Left renal cortex interstitium (tissue), 4 donors: ENCODE data around the gene AFTPH. TPM values are rescaled to one million over a fixed set of nuclear protein-coding genes. Genes with fewer than 3 reads are reported as not detected.
"Not testable (repeated sequence)": the region's sequence is repeated elsewhere in the genome, so short reads cannot be mapped to it uniquely, and the experiment has no call there.

ENCODE experiments used
- DNase-seq, 4 donors: peaks; one replicate each; pipeline ENCODE4 v3.0.0-alpha.2; 2013; ENCODE audit warnings: low read depth in 4 of 4, low spot score in 2 of 4, missing footprints in 1 of 4
- polyA plus RNA-seq, 4 donors: library from polyadenylated mRNA; unstranded; fragments of 120-200 nt; gene quantifications; one replicate each; pipeline ENCODE4 v1.2.1, GENCODE V29; 2013; ENCODE audit not compliant: insufficient read length in 4 of 4

AFTPH gene
- polyA plus RNA-seq, 4 donors, result 55.7 to 79.0 (median 69.2) TPM

DNA sequence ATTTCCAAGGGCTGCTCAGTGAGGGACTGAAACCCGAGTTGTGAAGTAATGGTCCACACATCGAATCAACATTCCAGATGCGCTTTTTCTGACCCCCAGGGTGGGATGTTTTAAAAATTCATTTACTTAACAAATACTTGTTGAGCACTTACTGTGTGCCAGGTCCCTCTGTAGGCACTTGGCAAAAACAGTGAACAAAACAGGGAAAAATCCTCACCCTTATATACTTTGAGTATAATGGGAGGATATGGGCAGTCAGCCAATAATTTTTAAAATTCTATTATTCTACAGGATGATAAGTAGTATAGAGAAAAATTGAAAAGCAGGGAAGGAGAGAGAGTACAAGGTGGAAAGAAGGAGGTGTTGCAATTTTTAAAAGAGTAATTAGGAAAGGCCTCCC is 31.3 kb upstream of the AFTPH start:
- DNase-seq, result no peak

DNA sequence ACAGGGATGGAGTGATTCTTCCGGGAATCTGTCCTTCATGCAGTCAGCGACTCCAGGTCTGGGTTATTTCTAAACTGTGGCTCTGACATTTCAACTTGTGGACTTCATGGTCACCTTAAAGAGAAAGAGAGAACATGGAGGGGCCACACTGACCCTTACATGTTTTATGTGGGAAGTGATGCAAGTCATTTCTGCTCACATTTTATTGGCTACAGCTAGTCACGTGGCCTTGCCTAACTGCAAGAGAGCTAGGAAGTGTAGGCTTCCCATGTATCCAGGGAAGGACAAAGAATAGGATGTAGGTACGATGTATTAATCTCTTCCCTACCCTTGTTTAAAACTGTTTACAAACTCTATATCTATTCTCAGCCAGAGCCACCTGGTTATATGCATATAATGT is 30.3 kb upstream of the AFTPH start:
- DNase-seq, result no peak

DNA sequence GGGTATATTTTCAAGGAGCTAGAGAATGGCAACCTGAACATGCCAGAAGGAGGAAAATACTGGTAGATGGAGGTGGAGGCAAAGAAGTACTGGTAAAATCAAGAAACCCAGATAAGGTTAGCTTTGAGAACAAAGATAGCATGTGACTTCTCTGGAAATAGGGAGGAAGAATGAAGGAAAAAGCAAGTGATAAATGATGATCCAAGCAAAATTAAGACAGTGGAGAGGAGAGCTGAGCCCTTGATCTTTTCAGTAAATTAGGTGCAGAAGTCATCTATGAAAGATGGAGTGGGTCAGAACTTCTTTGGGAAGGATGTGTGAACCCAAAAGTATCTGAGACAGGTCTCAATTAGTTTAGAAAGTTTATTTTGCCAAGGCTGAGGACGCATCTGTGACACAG is 25.7 kb upstream of the AFTPH start:
- DNase-seq, result no peak

DNA sequence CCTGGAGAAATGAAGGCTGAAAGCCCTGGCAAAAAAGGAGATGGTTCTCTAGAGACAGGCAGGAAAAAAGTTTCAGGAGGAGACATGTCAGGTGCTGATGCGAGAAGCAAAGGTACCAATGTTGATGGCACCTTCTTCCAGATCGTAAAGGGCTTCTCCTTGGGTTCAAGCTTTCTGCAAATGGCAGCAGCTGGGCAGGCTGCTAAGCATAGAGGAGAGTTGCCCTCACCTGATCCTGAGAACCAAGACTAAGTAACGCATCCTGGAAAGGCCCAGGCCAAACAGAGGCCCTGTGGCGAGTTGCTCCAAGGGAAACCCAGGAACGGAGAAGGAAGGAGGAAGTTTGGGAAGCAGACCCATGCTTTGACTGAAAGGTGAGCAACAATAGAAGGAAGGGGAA is 23.6 kb upstream of the AFTPH start:
- DNase-seq, result no peak

DNA sequence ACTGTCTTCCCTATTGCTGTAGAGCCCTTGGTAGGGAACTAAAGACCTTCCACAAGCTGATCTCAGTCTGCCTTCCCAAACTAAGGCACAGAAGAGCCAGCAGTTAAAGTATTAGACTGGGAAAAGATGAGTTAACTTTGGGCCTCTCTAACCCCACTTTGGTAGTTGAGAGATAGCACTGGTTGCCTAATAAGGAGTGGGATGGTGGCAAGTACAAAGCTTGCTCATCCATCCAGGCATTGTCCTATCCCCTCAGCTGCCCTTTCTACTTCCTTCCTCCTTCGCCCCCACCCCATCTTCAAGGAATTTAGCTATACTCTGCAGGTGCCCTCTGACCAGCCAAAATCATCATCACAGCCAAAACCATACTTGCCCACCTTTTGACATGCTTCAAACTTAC is 22.2 kb upstream of the AFTPH start:
- DNase-seq, result no peak

DNA sequence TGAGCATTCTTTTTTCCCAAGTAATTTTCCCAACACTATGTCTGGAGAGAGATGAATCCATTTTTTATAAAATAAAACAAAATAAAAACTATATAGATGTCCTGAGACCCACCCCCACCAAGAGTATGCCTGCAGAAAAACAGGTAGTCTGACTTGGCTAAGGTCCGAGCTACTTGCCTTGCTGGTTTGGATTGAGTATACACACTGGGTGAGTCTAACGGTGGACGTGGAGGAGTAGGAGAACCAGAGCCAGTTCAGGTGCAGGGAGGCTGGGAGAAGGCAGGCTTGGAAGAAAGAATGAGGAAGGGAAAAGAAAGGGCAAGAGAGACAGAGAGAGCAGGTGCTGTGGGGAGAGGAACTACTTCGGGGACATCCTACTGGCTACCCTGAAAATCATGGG is 21.3 kb upstream of the AFTPH start:
- DNase-seq, result no peak

DNA sequence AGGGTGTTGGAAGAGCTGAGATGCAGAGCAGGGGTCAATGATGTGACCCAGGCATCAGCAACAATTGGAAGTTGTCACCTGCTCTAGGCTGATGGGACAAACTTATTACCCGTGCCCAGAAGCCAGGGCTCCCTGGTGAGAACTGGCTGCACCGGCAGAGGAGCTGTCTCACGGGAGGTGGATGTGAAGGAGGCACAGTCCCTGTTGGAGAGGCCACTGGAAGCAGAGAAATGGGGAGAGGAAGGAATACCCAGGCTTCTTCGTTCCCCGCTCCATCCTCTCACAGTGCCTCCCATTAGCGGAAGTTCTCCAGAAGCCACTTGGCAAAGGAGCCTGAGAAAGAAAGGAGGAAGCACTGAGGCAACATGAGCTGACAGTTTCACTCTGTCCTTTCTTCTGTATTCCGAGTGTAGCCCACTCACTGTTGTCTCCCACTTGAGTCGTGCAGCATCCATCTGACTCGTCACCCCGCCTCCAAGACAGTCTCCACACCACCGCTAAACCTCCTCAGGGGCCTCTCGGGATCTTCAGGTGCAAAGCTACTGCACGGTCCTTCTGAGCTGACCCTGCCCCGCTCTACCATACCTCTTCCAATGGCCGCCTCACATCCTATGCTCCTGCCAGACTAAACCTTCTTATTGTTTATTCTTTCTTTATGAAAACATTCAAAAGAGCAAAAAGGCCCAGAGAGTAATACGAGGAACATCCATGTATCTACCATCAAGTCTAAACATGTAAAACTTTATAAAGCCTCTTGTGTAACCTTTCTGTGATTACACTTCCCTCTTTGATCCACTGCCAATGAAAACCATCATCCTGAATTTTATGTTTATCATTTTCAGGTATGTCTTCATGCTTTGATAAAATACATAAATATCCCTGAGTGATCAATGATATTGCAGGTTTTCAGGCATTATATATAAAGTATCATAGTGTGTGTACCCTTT is 19.1 kb upstream of the AFTPH start:
- no peak for DNase-seq

DNA sequence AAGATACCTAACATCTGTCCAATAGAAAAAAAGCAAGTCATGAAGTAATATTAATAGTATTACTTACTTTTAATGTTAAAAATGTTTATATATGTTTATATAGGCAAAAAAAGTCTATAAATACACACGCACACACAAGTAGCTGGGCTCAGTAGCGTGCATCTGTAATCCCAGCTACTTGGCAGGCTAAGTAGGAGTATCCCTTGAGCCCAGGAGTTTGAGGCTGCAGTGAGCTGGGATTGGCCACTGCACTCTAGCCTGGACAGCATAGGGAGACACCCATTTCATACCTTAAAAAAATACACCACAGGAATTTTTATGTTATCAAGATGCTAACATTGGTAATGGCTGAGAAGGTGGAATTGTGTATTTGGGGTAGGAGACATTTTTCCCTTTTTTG is 17.4 kb upstream of the AFTPH start:
- DNase-seq, result no peak

DNA sequence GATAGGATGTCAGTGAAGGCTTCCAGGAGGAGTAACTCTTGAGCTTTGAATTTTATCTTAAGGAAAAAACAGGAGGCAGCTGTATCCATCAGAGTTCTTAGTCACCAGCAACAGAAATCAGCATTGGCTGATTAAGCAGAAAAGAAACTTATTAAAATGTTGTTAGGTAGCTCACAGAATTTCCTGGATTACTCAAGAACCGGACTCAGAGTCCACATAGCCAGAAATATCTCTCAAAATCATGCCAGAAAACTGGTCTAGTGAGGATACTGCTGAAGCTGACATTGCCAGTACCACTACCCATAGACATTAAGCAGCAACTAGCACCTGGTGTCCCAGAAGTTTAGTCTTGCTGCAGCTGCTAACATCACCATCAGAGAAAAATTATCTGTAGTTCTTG is 10.1 kb upstream of the AFTPH start:
- DNase-seq, result no peak

DNA sequence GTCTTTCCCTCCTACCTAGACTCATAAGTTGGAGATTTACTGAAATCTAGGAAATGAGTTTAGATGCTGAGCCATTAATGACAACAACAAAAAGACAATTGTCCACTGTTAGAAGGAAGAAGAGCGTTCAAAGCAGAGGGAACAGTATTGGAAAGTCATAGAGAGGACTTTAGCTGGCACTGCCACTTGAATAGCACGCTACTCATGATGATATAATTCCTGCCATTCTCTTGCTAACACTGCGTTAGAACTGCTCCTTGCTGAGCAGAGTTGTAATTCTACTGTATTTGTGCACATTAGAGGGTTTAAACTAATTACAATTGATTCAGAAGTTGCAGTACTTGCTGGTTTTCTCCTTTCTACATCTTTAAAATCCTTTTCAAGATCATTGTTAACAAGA is 9.0 kb upstream of the AFTPH start:
- no peak for DNase-seq

DNA sequence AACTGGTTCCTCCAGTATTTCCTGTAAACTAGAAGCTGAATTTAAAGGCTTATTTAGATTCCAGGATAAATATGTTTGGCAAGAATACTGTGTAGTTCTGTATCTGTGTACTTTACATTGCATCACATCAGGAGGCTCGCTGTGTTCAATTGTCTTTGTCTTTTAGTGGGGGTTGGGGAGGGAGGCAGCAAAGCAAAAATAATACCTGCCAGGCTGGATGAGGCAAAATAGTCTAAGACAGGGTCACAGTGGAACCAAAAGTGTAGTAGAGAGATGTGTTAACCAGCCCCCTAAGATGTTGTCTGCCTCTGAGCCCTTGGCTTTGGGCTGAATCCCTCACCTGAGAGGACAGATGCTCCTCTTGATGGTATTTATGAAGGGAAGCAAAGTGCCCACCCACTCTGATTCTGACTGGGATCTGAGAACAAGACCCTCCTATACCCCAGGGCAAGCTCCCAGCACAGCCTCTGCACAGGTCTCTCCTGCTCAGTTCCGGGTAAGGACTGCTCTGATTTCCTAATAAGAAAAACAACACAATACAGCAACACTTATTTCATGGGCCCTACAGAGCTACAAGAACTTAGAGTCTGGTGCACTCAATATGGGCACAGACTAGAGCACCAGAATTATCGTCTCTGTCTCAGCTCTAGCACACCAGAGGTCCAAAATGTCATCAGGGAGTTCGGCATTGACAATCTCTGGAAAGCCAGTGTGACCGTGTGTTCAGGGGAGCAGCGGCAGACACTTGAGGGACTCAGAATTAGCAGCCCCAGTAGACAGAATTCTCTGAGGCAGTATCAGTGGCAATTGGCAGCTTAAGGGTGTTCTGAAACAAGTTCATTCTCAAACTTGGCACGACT is 7.2 kb upstream of the AFTPH start:
- no peak for DNase-seq

DNA sequence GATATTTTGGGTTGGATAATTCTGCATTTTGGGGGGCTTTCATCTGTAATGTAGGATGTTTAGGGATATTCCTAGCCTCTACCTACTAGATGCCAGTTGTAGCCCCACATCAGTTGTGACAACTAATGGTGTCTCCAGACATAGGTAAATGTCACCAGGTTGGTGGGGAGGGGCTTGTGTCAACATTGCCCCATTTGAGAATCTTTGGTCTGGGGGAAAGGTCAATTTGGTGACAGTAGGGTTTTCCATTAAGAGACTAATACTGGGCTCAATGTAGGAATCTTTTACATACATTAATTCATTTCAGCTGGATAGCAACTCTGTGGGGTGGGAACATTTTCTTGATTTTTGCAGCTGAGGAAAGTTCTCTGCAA is 6.6 kb upstream of the AFTPH start:
- no peak for DNase-seq

DNA sequence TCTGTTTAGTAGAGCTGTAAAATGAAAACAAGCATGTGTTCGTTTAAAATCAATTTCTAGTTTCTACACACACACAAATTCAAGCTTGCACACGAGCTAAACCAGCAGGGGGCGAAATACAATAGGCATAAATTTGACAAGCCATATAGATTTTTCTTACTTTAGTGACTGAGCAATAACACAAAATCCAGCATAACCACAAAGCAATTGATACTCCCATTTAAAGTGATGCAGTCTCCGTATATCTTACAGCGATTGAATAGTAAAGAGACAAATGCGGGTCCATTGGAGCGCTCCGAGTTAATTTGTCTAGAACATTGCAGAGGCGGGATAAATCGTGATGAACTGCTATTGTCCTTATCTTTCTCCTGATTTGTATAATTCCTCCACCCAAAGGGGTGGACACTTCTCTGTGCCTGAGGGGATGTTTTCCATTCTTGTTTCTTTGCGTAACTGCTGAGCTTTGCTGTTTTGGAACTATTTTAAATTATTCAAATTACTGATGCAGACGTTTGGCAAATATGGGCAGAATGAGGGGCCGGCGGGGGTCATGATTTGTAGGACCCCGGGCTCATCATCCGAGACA is 1.2 kb upstream of the AFTPH start:
- peak; percentile 68 to 83 (median 79) for DNase-seq

DNA sequence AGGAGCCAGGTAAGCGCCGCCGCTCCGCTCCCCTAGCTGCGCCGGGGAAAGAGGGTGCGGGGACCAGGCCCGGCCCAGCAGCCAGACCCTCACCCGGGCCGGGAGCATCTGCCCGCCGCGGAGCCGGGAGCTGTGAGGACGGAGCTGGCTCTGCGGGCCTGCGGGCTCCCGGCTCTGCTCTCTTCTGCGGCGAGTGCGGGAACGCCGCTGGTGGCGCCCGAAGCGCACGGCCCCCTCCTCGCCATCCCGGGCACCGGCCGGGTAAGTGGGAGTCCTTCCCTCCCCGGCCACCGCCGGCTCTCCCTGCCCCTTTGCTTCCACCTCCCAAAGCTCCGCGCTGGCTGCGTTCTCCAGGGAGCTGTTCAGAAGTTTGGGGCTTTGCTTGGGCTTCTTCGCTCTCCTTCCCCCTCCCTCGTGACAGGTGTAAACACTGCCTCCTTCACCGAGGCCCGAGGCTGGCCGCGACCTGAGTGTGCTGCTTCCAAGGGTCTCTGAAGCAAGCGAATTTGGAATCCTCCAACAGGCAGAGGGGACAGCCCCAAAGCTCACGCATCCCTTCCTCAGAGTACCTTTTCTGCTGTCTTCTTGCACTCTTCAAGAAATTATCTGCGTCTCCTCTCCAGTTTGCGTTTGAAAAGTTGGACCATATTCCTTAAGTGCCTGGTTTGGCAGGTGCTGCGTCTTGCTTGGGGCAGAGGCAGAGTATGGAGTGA is 632 bp downstream of the AFTPH start:
- peak; percentile 19 to 45 (median 34) for DNase-seq

DNA sequence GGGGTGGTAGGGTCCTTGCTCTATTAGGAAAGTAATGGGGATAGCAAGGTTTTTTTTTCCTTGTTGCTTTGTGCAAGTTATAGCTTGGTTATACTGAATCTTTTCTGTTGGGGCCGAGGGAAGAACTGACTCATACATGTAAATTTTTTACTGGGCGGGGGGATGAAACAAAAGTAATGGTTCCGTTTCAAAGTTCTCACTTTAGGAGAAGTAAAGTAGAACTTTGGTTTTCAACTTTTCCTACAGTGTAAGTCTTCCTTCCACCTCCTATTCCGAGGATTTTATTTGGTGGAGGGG is 1.1 kb downstream of the AFTPH start:
- DNase-seq, result peak in 1 of 4 donors; percentile 3

DNA sequence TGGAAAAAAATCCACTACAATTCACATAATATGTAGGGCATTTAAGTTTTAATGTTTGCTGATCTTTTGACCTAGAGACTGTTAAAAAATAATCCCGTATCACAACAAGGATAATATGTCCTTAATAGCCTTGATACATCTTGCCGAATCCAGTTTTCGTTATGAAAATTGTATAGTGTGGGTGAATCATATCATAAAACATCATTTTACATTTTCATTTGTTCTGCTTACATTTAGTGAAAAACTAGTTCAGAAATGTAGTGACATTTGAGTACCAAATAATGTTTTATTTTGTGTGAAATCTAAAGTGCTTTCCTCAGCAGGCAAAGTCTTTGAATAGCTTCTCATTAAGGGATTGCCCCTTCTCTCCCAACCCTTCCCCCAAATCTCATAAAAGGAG is 1.9 kb downstream of the AFTPH start:
- no peak for DNase-seq

DNA sequence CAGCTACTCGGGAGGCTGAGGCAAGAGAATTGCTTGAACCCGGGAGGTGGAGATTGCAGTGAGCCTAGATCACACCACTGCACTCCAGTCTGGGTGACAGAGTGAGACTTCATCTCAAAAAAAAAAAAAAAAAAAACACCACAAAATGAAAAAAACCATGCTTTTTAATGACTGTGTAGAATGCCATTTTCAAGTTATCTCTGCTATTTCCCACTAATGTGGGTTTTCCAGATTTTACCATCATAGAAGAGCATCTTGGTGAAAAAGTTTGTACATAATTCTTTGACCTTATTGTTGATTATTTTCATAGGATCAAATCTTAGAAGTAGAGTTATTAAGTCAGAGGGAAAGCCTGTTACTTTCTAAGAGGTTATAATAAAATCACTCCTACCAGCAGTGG is 6.8 kb downstream of the AFTPH start:
- DNase-seq, result not testable (repeated sequence)

DNA sequence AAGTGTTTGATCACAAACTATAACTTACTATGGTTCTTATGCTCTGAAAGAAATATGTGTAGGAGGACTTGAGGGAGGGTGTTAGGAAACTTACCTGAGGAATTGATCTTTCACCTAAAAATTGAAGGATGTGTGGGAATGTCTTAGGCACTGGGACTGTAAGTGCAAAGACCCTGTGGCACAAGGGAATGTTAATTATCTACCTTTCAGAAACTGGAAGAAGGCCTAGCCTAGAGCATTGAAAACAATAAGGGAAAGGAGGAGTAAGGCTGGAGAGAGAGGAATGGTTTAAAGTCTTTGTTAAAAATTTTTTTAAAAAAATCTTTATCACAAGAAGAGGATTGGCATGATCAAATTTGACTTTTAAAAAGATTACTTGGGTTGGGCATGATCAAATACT is 7.9 kb downstream of the AFTPH start:
- no peak for DNase-seq

DNA sequence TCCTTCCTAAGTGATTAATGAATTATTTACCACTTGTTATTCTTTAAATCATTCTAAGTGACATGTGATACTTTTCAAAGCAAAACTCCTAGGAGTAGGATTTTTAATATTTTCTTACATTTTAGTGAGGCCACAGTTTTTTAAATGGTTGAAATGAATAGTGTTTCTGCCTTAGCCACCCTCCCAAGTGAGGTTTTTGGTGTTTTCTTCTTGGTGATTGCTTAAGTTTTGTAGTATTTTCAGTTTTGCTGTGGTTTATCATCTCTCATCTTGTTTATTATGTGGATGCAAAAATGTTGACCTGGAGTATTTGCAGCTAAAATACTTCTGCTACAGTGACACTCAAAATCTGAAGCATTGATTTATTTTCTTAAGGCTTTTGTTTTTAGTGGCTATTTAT is 9.8 kb downstream of the AFTPH start:
- no peak for DNase-seq

DNA sequence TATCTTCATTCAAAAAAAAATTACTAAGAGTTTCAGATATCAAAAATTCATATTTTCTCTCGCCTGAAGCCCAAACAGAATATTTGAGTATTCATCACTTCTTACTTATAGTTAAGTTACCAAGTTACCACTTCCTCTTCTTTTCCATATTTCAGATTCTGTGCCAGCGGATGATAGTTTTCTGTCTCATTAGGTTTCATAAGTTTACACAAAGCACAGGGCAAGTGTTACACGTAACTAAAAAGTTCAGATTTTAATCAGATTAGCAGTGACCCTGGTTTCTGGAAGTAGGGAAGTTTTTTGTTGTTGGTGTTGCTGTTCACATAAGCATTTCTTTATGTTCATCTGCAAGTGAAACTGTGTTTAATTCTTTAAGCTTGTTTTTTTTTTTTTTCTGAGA is 10.2 kb downstream of the AFTPH start:
- DNase-seq, result no peak

DNA sequence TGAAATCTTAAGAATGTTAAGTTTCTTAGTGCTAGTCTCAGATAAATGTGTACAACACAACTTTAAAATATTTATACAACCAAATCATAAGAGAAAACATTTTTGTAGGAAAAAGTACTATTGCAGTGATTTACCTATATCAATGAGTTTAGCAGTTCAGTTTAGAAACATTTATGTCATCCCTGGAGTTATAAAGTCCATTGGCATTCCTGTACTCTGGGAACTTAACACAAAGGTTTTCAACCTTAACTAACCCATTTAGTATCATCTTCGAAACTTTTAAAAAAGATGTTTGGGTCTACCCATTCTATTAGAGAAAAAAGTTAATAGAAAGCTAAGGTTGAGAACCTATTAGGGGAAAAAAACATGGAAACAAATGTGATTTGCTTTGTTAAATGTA is 10.9 kb downstream of the AFTPH start:
- DNase-seq, result no peak
